Progenitor cell of endocrine pancreas (in vitro differentiated cells): ENCODE results near the gene IFT27. TPM values are rescaled to one million over a fixed set of nuclear protein-coding genes. Genes with fewer than 3 reads are reported as not detected.
"Not testable (repeated sequence)": the region's sequence is repeated elsewhere in the genome, so short reads cannot be mapped to it uniquely, and the experiment has no call there.

Experiments
- DNase-seq: peaks from one replicate; pipeline ENCODE4 v3.0.0; 2021; ENCODE audit warnings: low spot score; ENCODE audit not compliant: unreplicated experiment
- H3K27ac Mint-ChIP-seq: 2 replicates; pipeline ENCODE4 v1.8.0; 2021; ENCODE audit warnings: mild to moderate bottlenecking, moderate library complexity, mixed read lengths
- H3K27me3 Mint-ChIP-seq: 2 replicates; pipeline ENCODE4 v1.8.0; 2021; ENCODE audit warnings: mixed read lengths
- H3K36me3 Mint-ChIP-seq: 2 replicates; pipeline ENCODE4 v1.8.0; 2022; ENCODE audit warnings: mixed read lengths; ENCODE audit not compliant: insufficient read depth
- H3K4me1 Mint-ChIP-seq: 2 replicates; pipeline ENCODE4 v1.8.0; 2021; ENCODE audit warnings: low read depth, mixed read lengths
- H3K4me3 Mint-ChIP-seq: 2 replicates; pipeline ENCODE4 v1.8.0; 2021; ENCODE audit warnings: low read depth, mild to moderate bottlenecking, moderate library complexity, mixed read lengths
- H3K9me3 Mint-ChIP-seq: 2 replicates; pipeline ENCODE4 v1.8.0; 2021; ENCODE audit warnings: low read depth, mixed read lengths
- total RNA-seq: library from RNA; stranded (reverse); gene quantifications from 2 replicates; pipeline ENCODE4 v1.2.1, GENCODE V29; 2021
- TF ChIP-seq, protein P1 (sequence below): fragments of 200-600 bp; sonication (generic); IDR thresholded peaks from one replicate; pipeline ENCODE4 v1.5.0; 2021; ENCODE audit warnings: antibody characterized with exemption, mild to moderate bottlenecking; ENCODE audit not compliant: unreplicated experiment

Gene IFT27
- total RNA-seq, 1 donor from 2014 or later, result 52.3 TPM

DNA sequence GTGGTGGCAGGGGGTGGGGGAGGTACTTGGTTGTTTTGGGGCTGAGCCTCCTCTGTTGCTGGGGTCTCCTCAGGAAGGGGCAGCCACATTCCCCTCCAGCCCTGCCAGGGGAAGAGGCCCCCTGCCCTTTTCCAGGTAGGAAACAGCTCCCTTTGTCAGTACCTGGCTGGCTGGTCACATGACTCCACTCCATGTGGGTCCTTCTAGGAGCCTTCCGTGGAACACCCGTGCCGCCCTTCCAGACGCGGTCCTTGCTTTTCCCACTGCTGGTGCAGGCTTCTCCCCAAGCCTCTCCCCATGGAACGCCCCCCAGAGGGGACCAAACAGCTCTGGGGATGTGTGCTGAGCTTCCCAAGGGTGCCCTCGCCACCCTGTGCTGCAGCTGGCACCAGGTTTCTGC, 19.9 kb downstream of the IFT27 start:
- Mint-ChIP-seq H3K9me3 (no peaks in the 10 kb centered on the region), H3K4me1 (no peaks in the 10 kb centered on the region), H3K27ac (no peak overlapping the region), H3K4me3 (no peak overlapping the region), H3K36me3 (peaks cover 1% of the 10 kb centered on the region), H3K27me3 (peaks cover 31% of the 10 kb centered on the region)
- no peak for DNase-seq
- TF ChIP-seq, protein P1, sequence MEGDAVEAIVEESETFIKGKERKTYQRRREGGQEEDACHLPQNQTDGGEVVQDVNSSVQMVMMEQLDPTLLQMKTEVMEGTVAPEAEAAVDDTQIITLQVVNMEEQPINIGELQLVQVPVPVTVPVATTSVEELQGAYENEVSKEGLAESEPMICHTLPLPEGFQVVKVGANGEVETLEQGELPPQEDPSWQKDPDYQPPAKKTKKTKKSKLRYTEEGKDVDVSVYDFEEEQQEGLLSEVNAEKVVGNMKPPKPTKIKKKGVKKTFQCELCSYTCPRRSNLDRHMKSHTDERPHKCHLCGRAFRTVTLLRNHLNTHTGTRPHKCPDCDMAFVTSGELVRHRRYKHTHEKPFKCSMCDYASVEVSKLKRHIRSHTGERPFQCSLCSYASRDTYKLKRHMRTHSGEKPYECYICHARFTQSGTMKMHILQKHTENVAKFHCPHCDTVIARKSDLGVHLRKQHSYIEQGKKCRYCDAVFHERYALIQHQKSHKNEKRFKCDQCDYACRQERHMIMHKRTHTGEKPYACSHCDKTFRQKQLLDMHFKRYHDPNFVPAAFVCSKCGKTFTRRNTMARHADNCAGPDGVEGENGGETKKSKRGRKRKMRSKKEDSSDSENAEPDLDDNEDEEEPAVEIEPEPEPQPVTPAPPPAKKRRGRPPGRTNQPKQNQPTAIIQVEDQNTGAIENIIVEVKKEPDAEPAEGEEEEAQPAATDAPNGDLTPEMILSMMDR, result no peak

DNA sequence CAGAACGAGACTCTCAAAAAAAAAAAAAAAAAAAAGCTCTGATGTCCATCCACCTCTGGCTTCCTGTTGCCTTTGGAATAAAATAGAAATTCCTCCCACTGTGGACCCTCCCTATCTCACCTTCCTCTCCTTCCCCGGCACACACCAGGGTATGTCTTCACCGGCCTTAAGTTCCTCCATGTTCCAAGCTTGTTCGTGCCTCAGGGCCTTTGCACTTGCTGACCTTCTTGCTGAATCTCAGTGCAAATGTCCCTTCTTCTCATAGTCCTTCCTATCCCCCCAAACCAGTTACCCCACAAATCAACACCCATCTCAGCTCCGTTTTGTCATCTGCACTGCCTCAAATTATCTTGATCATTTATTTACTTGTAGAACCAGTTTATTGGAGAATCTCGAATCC, 20.6 kb downstream of the IFT27 start:
- no peaks in the 10 kb centered on the region for H3K4me1 Mint-ChIP-seq
- TF ChIP-seq, protein P1, result no peak
- H3K9me3 Mint-ChIP-seq, result no peaks in the 10 kb centered on the region
- DNase-seq, result no peak
- H3K27ac Mint-ChIP-seq, result no peak overlapping the region
- H3K27me3 Mint-ChIP-seq, result peaks cover 31% of the 10 kb centered on the region
- H3K36me3 Mint-ChIP-seq, result peaks cover 1% of the 10 kb centered on the region
- no peak overlapping the region for H3K4me3 Mint-ChIP-seq

GRCh38 chr22:36754881-36755280, 21.0 kb downstream of the IFT27 start:
- not testable (repeated sequence) for H3K27ac Mint-ChIP-seq, DNase-seq, H3K4me3 Mint-ChIP-seq, H3K4me1 Mint-ChIP-seq, H3K36me3 Mint-ChIP-seq, H3K9me3 Mint-ChIP-seq
- H3K27me3 Mint-ChIP-seq, result peaks cover 31% of the 10 kb centered on the region

DNA sequence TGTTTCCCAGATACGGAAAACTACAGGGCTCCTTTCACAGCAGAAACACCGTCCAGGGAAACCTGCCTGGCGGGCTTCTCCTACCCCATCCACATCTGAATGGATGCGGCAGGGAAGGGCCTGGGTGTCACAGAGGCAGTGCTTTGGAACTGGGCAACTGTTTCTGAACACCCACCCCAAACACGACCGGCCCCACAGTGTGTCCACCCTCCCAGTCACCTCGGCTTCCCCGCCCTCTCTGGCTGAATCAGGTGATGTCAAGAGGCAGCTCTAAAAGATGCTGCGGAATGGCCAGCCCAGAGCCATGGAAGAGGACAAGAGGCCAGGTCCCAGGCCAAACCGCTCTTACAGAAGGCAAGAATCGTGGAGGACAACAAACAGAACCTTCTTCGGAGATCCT, 22.0 kb downstream of the IFT27 start:
- Mint-ChIP-seq H3K36me3 (peaks cover 1% of the 10 kb centered on the region), H3K9me3 (no peaks in the 10 kb centered on the region), H3K27ac (no peak overlapping the region), H3K4me3 (no peak overlapping the region), H3K4me1 (no peaks in the 10 kb centered on the region), H3K27me3 (peaks cover 31% of the 10 kb centered on the region)
- TF ChIP-seq, protein P1, result no peak
- no peak for DNase-seq

DNA sequence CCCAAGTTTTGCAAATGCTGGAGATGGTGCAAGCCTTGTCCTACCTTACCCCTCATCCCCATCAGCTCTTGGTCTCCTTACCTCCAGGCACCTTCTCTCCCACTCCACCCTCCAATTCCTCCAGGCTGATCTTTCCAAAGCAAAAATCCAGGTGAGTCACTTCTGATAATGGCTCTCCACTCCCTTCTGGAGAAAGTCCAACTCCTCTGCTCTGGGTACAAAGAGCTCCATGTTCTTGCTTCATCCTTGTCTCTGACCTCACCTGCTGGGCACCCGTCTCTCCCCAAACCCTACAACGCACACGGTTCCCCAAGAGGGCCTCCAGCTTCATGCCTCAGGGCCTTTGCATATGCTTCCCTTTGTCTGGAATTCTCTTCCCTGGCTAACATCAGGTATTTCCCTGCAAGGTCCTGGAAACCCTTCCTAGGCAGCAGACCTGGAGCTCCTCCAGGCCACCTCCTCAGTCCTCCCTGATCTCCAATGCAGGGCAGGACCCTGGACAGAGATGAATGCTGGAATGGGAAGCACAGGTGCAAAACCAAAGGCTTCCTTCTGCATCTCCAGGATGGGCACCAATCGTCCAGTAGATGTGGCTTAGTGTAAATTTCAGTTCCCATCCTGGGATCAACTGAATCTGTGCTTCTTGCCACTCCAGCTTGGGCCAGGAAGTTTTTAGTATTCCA, 22.7 kb downstream of the IFT27 start:
- no peak overlapping the region for H3K4me3 Mint-ChIP-seq
- DNase-seq, result no peak

More for the DNA sequence above, 22.7 kb downstream of the IFT27 start:
- TF ChIP-seq, protein P1, result no peak
- no peaks in the 10 kb centered on the region for H3K4me1 Mint-ChIP-seq
- peaks cover 31% of the 10 kb centered on the region for H3K27me3 Mint-ChIP-seq
- peaks cover 1% of the 10 kb centered on the region for H3K36me3 Mint-ChIP-seq
- no peak overlapping the region for H3K27ac Mint-ChIP-seq
- no peaks in the 10 kb centered on the region for H3K9me3 Mint-ChIP-seq
